ENCODE data around the gene TTLL9. TPM values are rescaled to one million over a fixed set of nuclear protein-coding genes. Genes with fewer than 3 reads are reported as not detected.

TTLL9 gene
- total and polyA plus RNA-seq, 2 of the 13 experiments (the other 11 are each of a cell fraction or from before 2014, with no cell fraction given) = not detected

GRCh38 chr20:31869942-31870725, at the start of gene TTLL9, which contains the start of gene DUSP15 (continued):
- no peak for TF ChIP-seq DDIT3 (CRISPR knock-in tag; IDR thresholded peaks at IDR 0.05)
- no peak for TF ChIP-seq ZNF253 (CRISPR knock-in tag; IDR thresholded peaks at IDR 0.05; ENCODE audit: borderline replicate concordance)
- TF ChIP-seq RFXAP (CRISPR knock-in tag; IDR thresholded peaks at IDR 0.05; ENCODE audit: borderline replicate concordance) = peak; percentile 40; the same call in 1 of the 2 replicates
- peak; percentile 52; the same call in 1 of the 2 replicates for TF ChIP-seq ZNF329 (CRISPR knock-in tag; IDR thresholded peaks at IDR 0.05; ENCODE audit: low read depth)
- TF ChIP-seq ZNF3 (CRISPR knock-in tag; IDR thresholded peaks at IDR 0.05) = no peak
- peak; percentile 14 for TF ChIP-seq TBX2 (CRISPR knock-in tag; IDR thresholded peaks at IDR 0.05; ENCODE audit: borderline replicate concordance)
- TF ChIP-seq BCLAF1 (IDR thresholded peaks at IDR 0.05) = no peak
- 0 out of 2 replicates have a peak, but pooled peaks have one; percentile 24 for TF ChIP-seq FOXC1 (CRISPR knock-in tag; IDR thresholded peaks at IDR 0.05; ENCODE audit: borderline replicate concordance)
- peak; percentile 43; the same call in 1 of the 2 replicates for TF ChIP-seq ZNF446 (CRISPR knock-in tag; IDR thresholded peaks at IDR 0.05)
- TF ChIP-seq ZBED4 (CRISPR knock-in tag; IDR thresholded peaks at IDR 0.05; ENCODE audit: borderline replicate concordance) = peak; percentile 56; the same call in 1 of the 2 replicates
- TF ChIP-seq DNMT1 (CRISPR knock-in tag; IDR thresholded peaks at IDR 0.05) = 0 out of 2 replicates have a peak, but pooled peaks have one; percentile 58
- TF ChIP-seq ZNF543 (CRISPR knock-in tag; IDR thresholded peaks at IDR 0.05) = 0 out of 2 replicates have a peak, but pooled peaks have one; percentile 37
- peak; percentile 36; the same call in 1 of the 2 replicates for TF ChIP-seq GFI1 (CRISPR knock-in tag; IDR thresholded peaks at IDR 0.05; ENCODE audit: borderline replicate concordance)
- no peak for TF ChIP-seq HNRNPL (IDR thresholded peaks at IDR 0.05; ENCODE audit: low read depth, low read length)
- 0 out of 2 replicates have a peak, but pooled peaks have one; percentile 74 for TF ChIP-seq LBX2 (CRISPR knock-in tag; IDR thresholded peaks at IDR 0.05; ENCODE audit: borderline replicate concordance)
- TF ChIP-seq ZFP91 (CRISPR knock-in tag; IDR thresholded peaks at IDR 0.05; ENCODE audit: borderline replicate concordance) = 0 out of 2 replicates have a peak, but pooled peaks have one; percentile 32

Measured in HepG2 (cell line).